Measurements from ENCODE around the gene TGFB2.
A peak's percentile ranks its signal among the peaks of the same experiment; 100 is the strongest.

The TGFB2 gene

GRCh38 chr1:218361298-218362065, 16.3 kb downstream of the TGFB2 start:
- DNase-seq (ENCODE audit: low read depth in 3 of 3, low spot score in 1 of 3): no peak

GRCh38 chr1:218362418-218363076, 17.4 kb downstream of the TGFB2 start:
- DNase-seq (ENCODE audit: low read depth in 3 of 3, low spot score in 1 of 3): no peak

DNA sequence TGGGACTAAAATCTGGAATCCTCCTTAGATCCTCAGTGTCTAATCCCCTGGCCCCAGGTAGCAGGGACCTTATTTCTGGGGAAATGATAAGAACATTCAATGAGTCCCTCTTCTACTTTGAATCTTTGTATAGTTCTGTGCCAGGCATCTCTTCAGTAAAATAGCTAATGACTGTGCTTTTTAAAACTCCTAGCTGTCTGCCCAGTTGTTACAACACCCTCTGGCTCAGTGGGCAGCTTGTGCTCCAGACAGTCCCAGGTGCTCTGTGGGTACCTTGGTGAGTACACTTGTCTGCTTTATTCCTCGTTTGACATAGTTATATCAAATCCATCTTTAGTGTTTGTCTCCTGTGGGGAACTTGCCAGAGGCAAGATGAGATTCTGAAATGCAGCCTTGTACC, 18.0 kb downstream of the TGFB2 start:
- no peak for DNase-seq (ENCODE audit: low read depth in 3 of 3, low spot score in 1 of 3)

GRCh38 chr1:218364028-218364710, 19.0 kb downstream of the TGFB2 start:
- DNase-seq (ENCODE audit: low read depth in 3 of 3, low spot score in 1 of 3): no peak

- no peak for DNase-seq (ENCODE audit: low read depth in 3 of 3, low spot score in 1 of 3)
These were observed 20.3 kb downstream of the TGFB2 start for GRCh38 chr1:218365226-218365999.

DNA sequence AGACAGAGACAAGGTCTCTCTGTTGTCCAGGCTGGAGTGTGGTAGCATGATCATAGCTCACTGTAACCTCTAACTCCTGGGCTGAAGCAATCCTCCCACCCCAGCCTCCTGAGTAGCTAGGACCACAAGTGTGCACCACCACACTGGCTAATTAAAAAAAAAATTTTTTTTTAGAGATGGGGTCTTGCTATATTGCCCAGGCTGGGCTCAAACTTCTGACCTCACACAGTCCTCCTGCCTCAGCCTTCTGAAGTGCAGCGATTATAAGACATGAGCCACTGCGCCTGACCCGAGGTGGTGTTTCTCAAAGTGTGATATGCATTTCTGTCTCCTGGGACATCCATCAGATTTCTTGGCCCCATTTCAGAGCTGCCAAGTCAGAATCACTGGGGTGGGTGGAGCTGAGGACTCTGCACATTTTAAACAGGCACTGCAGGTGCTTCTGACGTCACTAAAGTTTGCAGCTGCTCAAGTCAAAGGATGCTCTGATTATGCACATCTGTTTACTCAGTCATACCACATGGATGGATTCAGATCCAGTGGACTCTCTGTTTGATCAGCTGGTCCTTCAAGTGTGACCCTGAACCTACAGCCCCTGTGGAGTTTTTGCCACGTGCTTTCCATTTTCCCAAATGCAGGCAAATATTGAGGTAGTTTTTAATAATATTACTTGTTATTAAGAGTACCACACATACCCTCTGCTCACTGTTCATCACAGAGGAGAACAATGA, 21.4 kb downstream of the TGFB2 start:
- no peak for DNase-seq (ENCODE audit: low read depth in 3 of 3, low spot score in 1 of 3)

GRCh38 chr1:218367118-218367517, 22.0 kb downstream of the TGFB2 start:
- DNase-seq (ENCODE audit: low read depth in 3 of 3, low spot score in 1 of 3): no peak

DNA sequence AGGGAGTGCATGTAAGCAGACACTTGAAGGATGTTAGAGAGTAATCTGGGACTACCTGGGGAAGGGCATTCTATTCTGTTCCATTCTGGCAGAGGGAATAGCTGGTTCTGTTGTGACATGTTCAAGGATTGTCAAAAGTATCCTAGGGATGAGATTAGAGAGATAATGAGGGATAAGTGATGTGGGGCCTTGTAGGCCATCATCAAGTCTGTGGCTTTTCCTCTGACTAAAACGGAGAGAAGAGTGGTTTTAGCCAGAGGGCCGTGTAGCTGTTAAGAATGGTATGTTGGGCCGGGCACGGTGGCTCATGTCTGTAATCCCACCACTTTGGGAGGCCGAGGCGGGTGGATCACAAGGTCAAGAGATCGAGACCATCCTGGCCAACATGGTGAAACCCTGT, 23.6 kb downstream of the TGFB2 start:
- no peak for DNase-seq (ENCODE audit: low read depth in 3 of 3, low spot score in 1 of 3)

DNA sequence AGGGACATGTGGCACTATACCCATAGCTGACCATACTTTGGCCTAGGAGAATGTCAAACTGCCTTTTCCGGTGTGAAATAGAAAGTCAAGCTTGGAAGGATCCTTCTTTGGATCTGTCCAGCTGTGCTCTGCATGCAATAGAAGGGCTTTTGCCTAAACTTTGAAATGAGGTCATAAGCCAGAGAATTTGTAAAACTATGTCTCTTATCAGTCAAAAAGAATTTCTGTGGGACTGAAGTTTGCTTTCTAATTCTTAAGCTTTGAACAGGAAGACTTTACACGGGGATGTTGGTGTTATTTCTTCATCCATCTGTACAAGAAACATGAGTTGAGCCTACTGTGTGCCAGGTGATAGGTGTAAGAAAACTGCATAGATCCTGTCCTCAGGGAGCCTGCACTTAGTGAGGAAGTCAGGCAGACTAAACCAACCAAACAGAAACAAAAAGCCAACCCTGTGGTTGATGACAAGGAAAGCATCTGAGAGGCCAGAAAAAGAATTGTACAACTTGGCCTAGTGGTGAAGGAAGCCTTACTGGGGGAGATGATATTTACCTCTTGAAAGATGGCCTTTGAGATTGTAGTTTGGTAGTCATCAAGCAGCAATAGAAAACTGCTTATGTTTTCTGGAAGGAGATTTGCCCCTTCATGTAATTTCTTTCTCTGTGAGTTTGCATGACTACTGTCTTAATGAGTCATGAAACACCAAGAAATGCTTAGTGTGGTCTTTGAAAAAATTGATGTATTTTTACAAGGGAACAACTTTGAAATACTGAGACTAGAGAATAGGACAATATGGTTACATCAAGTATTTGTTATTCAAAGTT, 24.8 kb downstream of the TGFB2 start:
- DNase-seq (ENCODE audit: low read depth in 3 of 3, low spot score in 1 of 3): no peak

DNA sequence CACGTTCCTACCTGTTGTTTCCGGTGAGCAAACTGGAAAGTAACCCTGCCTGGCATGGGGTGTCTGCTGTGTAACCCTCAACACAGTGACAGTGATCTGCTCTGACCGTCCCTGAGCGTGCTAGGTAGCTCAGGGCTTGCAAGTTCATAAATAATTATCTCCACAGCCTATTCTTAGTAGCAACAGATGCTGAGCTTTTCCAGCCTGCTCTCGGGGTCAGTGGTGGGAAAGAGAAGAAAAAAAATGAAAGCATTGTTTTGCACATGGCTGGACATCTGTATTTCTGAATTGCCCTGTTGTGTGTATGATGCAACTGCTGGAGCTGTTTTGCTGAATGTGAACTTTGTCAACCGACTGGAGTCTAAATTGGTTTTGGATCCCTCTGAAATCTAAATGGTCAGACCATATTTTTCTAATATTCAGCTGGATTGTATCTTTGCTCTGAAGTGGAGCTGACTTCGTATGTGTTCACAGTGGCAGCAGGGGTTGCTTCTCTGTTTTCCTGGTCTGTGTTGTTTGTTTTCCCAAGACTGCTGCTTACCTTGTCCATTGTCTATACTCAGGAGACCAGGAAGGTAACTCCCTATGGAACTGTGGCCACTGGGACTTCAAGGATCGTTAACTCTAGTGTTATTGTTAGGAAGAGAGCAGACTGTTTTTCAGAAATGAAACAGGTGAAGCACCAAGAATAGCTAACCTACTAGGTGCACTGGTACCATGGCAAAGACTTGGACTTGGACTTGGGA, 27.0 kb downstream of the TGFB2 start:
- DNase-seq (ENCODE audit: low read depth in 3 of 3, low spot score in 1 of 3): no peak

DNA sequence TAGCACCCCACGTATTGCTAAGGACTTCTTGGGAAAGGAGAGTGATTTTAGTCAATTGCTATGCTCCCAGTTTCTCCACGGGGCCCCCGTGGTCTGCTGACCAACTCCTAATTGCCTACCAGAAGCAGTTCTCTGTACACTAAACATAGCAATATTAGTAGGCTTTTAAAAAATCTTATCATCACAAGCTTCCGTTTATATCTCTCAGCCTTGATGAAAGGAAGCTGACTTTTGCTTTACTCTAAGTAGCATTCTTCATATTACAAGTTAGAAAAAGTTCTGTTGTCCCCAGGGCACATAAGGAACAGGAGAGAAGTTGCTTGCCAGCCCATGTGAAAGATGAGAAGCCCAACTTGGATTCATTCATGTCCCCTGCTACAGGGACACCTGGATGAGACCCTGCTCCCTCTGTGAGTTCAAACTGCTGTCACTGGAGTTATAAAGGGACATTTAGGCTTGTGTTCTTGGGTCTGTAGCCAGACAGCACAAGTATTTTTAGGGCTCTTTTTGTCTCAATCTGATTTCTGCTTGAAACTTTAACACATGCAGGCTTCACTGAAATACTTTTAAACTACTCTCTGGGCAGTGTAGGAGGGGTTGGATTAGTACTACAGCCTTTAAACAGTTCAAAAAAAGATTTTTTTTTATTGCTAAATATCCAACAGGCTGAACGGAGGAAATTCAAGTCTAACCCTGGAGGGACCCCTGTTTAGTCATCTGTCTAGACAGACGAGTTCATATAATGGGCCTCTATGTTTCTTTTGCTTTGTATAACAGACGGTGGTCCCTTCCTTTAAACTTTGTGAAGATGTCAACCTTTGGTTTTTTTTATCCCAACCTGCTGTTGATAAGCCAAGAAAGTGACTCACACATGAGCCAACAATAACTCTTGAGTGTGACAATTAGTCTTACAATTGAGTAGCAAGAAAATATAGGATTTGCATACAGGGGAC, 29.5 kb downstream of the TGFB2 start:
- DNase-seq (ENCODE audit: low read depth in 3 of 3, low spot score in 1 of 3): no peak

GRCh38 chr1:218376722-218377121, 31.6 kb downstream of the TGFB2 start:
- no peak for DNase-seq (ENCODE audit: low read depth in 3 of 3, low spot score in 1 of 3)

- peak in 2 of 3 donors; percentile 14 to 25 for DNase-seq (ENCODE audit: low read depth in 3 of 3, low spot score in 1 of 3)
These were observed 32.1 kb downstream of the TGFB2 start for GRCh38 chr1:218377143-218377660.

GRCh38 chr1:218380125-218380977, 35.2 kb downstream of the TGFB2 start:
- no peak for DNase-seq (ENCODE audit: low read depth in 3 of 3, low spot score in 1 of 3)

DNA sequence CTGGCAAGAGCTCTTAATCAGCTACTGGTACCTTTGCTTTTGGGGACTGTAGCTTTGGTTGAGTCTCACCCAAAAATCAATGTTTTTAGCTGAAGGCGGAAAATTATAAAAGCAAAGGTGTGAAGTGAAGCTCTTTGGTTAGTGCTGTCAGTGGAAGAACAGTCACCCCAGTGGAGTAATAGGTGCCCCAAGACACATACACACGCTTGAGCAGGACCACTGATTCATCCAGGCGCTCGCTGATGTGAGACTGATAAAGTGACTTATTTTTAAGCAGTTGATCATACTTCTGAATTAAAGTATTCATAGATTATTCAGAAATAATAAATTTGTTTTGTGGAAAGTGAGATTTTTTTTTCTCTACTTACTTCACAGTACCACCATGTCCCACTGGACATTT, 37.1 kb downstream of the TGFB2 start:
- DNase-seq (ENCODE audit: low read depth in 3 of 3, low spot score in 1 of 3): no peak

GRCh38 chr1:218383051-218383450, 37.9 kb downstream of the TGFB2 start:
- DNase-seq (ENCODE audit: low read depth in 3 of 3, low spot score in 1 of 3): no peak

- DNase-seq (ENCODE audit: low read depth in 3 of 3, low spot score in 1 of 3): no peak
These were observed 38.5 kb downstream of the TGFB2 start for GRCh38 chr1:218383681-218384080.

Measured in stimulated activated CD4-positive, alpha-beta T cell treated with anti-CD3 and anti-CD28 coated beads, TNF-alpha, amount 100 ng/mL, for 1 hour (primary cell).